Kidney (tissue), 22 donors: ENCODE data around the gene FBXO17. TPM values are rescaled to one million over a fixed set of nuclear protein-coding genes. Genes with fewer than 3 reads are reported as not detected.

ENCODE experiments used
- DNase-seq, 5 donors: peaks; one replicate each; pipeline ENCODE4 v3.0.0-alpha.2; 2013 to 2020
- FAIRE-seq: peaks from 2 replicates; lab custom pipeline; 2012; peaks lifted over from hg19 to GRCh38; lab: Jason Lieb, UNC
- H3K27ac ChIP-seq, 2 donors: one replicate each; pipeline ENCODE4 v1.7.0; 2013; ENCODE audit warnings: low read depth in 2 of 2, low read length in 2 of 2, inconsistent platforms in 1 of 2
- H3K27me3 ChIP-seq: one replicate; pipeline ENCODE4 v1.7.1; 2013; ENCODE audit warnings: low read length, inconsistent platforms; ENCODE audit not compliant: control insufficient read depth, insufficient read depth
- H3K36me3 ChIP-seq, 3 donors: one replicate each; pipeline versions ENCODE4 v1.7.0 to v1.7.1; 2013; ENCODE audit warnings: low read length in 3 of 3, control low read depth in 1 of 3, inconsistent platforms in 1 of 3; ENCODE audit not compliant: insufficient read depth in 3 of 3, control insufficient read depth in 2 of 3
- H3K4me1 ChIP-seq, 3 donors: one replicate each; pipeline versions ENCODE4 v1.7.0 to v1.7.1; 2013; ENCODE audit warnings: low read length in 3 of 3, inconsistent platforms in 1 of 3, low read depth in 1 of 3; ENCODE audit not compliant: control insufficient read depth in 2 of 3, insufficient read depth in 2 of 3
- H3K4me3 ChIP-seq, 3 donors: one replicate each; pipeline versions ENCODE4 v1.7.0 to v1.8.1; 2013; ENCODE audit warnings: low read length in 3 of 3, control low read depth in 1 of 3, inconsistent platforms in 1 of 3
- H3K9ac ChIP-seq, 3 donors: one replicate each; pipeline versions ENCODE4 v1.7.0 to v1.7.1; 2013; ENCODE audit warnings: low read length in 3 of 3, control low read depth in 1 of 3, inconsistent platforms in 1 of 3
- H3K9me3 ChIP-seq, 3 donors: one replicate each; pipeline versions ENCODE4 v1.7.0 to v1.7.1; 2013; ENCODE audit warnings: low read length in 3 of 3, control low read depth in 1 of 3, inconsistent platforms in 1 of 3; ENCODE audit not compliant: control insufficient read depth in 2 of 3, insufficient read depth in 1 of 3
- intact Hi-C: fragments of 100-400 bp; cut with DNase I; formaldehyde crosslinking; loops from one replicate; pipeline ENCODE4 v1.11.1; 2022
- long read RNA-seq, 10 donors: library from polyadenylated mRNA in 1 of 10; unstranded in 1 of 10; transcript quantifications; one replicate each; pipeline ENCODE4 v2.0.0 and lab custom pipeline, GENCODE V29; 2021 to 2026
- polyA plus RNA-seq: library from polyadenylated mRNA; stranded (reverse); fragments of 350-450 nt; fragmentation: Illumina TruSeq; extraction: RNeasy Lipid Tissue Mini Kit (QIAGEN cat#74804); gene quantifications from one replicate; pipeline ENCODE4 v1.2.3, GENCODE V29; 2014; ENCODE audit warnings: low read depth, low replicate concordance; ENCODE audit not compliant: insufficient read depth
- total RNA-seq: library from RNA; stranded (reverse); fragmentation: NEBNext Ultra II Directional; extraction: Animal tissue kit (Norgen Biotek cat#: 25700); gene quantifications from one replicate; pipeline ENCODE4 v1.2.1, GENCODE V29; 2021
- TF ChIP-seq, protein P1 (sequence below): IDR thresholded peaks from 3 replicates; pipeline ENCODE4 v1.5.1; 2012; ENCODE audit warnings: mild to moderate bottlenecking, moderate library complexity, borderline replicate concordance; ENCODE audit not compliant: insufficient read depth; ENCODE audit errors: extremely low read depth
- donor health status: control.
- donor health status: control.
- donor health status: control.
- donor health status: control.
- donor health status: control.
- donor health status: DM: yes; HTN: yes; CAD: no.
- donor health status: Normal renal cell carcinoma (clear cell type).

FBXO17 gene, protein sequence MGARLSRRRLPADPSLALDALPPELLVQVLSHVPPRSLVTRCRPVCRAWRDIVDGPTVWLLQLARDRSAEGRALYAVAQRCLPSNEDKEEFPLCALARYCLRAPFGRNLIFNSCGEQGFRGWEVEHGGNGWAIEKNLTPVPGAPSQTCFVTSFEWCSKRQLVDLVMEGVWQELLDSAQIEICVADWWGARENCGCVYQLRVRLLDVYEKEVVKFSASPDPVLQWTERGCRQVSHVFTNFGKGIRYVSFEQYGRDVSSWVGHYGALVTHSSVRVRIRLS
- total RNA-seq: 32.3 TPM
- 44.3 TPM for polyA plus RNA-seq
- long read RNA-seq, donor 1, transcript FBXO17-201 (6 exons, 2,386 nt): major isoform, 14 of 19 reads
- long read RNA-seq, donor 1, partial matches to known transcripts: 0 of 19 reads
- long read RNA-seq, donor 1, other reads (novel, unspliced or antisense): 0 of 19 reads
- long read RNA-seq, donor 2, transcript FBXO17-201 (6 exons, 2,386 nt): major isoform, 16 of 31 reads
- long read RNA-seq, donor 2, partial matches to known transcripts: 7 of 31 reads
- long read RNA-seq, donor 2, other reads (novel, unspliced or antisense): 0 of 31 reads
- long read RNA-seq, donor 3, transcript FBXO17-201 (6 exons, 2,386 nt): major isoform, 12 of 27 reads
- long read RNA-seq, donor 3, transcript FBXO17-205 (2 exons, 2,222 nt): minor isoform, 6 of 27 reads
- long read RNA-seq, donor 3, partial matches to known transcripts: 7 of 27 reads
- long read RNA-seq, donor 3, other reads (novel, unspliced or antisense): 0 of 27 reads
- long read RNA-seq, donor 4, transcript FBXO17-201 (6 exons, 2,386 nt): major isoform, 12 of 33 reads
- long read RNA-seq, donor 4, partial matches to known transcripts: 16 of 33 reads
- long read RNA-seq, donor 4, other reads (novel, unspliced or antisense): 0 of 33 reads
- long read RNA-seq, donor 5, partial matches to known transcripts: 0 of 1 reads
- long read RNA-seq, donor 5, other reads (novel, unspliced or antisense): 0 of 1 reads
- long read RNA-seq, donor 6, partial matches to known transcripts: 0 of 1 reads
- long read RNA-seq, donor 6, other reads (novel, unspliced or antisense): 0 of 1 reads
- long read RNA-seq, donor 7, transcript FBXO17-201 (6 exons, 2,386 nt): major isoform, 14 of 34 reads
- long read RNA-seq, donor 7, partial matches to known transcripts: 2 of 34 reads
- long read RNA-seq, donor 7, other reads (novel, unspliced or antisense): 18 of 34 reads
- long read RNA-seq, donor 8, transcript FBXO17-201 (6 exons, 2,386 nt): major isoform, 11 of 21 reads
- long read RNA-seq, donor 8, partial matches to known transcripts: 6 of 21 reads
- long read RNA-seq, donor 8, other reads (novel, unspliced or antisense): 0 of 21 reads
- long read RNA-seq, donor 9, transcript FBXO17-201 (6 exons, 2,386 nt): major isoform, 14 of 16 reads
- long read RNA-seq, donor 9, partial matches to known transcripts: 0 of 16 reads
- long read RNA-seq, donor 9, other reads (novel, unspliced or antisense): 0 of 16 reads
- long read RNA-seq, donor 10, transcript FBXO17-201 (6 exons, 2,386 nt): major isoform, 21 of 30 reads
- long read RNA-seq, donor 10, partial matches to known transcripts: 5 of 30 reads
- long read RNA-seq, donor 10, other reads (novel, unspliced or antisense): 0 of 30 reads

DNA sequence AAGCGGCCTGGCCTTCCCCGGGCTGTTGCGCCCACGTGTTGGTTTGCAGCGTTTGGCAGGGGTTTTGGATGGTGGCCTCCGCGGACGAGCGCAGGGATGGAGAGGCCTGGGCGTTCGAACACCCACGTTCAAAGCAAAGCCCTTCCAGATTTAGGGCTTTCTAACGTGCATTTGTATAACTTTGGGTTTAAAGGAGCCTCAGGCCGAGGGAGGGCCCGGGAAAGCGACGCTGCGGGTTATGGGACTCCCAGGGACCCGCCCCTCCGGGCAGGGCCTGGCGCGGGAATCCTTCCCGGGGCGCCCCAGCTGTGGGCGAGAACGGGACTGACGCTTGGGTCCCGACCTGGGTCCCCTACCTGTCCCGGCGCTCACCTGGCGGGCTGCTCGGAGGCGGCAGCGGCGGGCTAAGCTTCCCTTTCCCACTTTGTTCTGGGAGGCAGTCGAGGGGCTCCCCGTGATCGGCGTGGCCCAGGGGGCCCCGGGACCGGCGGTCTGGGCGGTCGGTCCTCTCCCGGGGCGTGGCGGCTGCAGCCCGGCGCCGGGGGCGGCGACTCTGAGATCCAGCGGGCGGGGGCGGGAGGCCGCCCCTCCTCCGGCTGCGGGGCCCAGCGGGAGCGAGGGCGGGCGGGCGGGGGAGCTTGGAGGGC, at the start of gene FBXO17:
Gene FBXO17, minus strand, starts transcription at position 529 of the 647 bp plus-strand sequence. CDS start 25,423 bp downstream, outside the sequence.
- Histone ChIP-seq H3K4me1 (peaks cover 0 to 5% (median 0%) of the 10 kb centered on the region in 3 donors), H3K36me3 (no peaks in the 10 kb centered on the region), H3K4me3 (peak within 1 kb of the TSS; percentile 53 to 71 (median 63)), H3K9me3 (peaks cover 0 to under 1% (median 0%) of the 10 kb centered on the region in 3 donors), H3K27me3 (no peaks in the 10 kb centered on the region), H3K9ac (peak within 1 kb of the TSS; percentile 34 to 87 (median 40)), H3K27ac (peak within 1 kb of the TSS; percentile 87 to 88)
- DNase-seq (peak; percentile 76 to 92 (median 85)), FAIRE-seq (no peak)
- intact Hi-C loops: no loop called here
- TF ChIP-seq, protein P1, sequence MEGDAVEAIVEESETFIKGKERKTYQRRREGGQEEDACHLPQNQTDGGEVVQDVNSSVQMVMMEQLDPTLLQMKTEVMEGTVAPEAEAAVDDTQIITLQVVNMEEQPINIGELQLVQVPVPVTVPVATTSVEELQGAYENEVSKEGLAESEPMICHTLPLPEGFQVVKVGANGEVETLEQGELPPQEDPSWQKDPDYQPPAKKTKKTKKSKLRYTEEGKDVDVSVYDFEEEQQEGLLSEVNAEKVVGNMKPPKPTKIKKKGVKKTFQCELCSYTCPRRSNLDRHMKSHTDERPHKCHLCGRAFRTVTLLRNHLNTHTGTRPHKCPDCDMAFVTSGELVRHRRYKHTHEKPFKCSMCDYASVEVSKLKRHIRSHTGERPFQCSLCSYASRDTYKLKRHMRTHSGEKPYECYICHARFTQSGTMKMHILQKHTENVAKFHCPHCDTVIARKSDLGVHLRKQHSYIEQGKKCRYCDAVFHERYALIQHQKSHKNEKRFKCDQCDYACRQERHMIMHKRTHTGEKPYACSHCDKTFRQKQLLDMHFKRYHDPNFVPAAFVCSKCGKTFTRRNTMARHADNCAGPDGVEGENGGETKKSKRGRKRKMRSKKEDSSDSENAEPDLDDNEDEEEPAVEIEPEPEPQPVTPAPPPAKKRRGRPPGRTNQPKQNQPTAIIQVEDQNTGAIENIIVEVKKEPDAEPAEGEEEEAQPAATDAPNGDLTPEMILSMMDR: no peak

DNA sequence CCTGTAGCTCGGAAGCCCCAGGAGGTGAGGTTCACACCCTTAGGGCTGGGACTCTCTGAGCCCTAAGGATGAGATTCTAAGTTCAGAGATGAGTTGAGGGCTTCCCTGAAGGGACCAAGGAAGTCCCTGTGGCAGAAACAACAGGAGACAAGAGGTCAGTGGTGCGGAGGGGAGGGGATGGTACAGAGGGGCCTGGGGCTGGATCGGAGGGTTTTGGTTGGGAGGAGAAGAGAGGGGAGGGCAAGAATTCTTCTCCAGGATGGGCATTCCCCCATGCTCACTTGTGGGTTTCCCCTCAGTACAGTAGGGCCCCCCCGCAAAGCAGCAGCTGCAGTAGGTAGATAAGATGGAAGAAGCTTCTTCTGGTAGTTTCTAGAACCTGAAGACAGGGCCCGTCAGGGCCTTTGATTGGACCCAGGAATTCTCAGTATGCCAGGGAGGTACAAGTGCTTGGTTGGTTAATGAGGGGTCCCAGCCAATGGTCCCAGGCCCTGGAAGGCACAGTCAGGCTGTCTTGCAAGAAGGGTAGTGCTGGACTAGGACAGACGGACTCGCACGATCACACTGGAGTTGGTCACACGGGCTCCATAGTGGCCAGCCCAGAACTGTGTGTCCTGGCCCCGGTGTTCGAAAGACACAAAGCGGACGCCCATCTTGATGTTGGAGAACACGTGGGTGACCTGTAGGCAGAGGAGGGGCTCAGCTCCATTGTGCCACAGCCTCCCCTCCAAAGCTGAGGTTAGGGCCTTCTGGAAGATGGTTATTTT, 49.5 kb upstream of the FBXO17 start:
- Histone ChIP-seq H3K4me1 (no peaks in the 10 kb centered on the region), H3K27ac (no peak overlapping the region), H3K4me3 (no peak overlapping the region), H3K27me3 (no peaks in the 10 kb centered on the region), H3K9ac (no peak overlapping the region), H3K9me3 (no peaks in the 10 kb centered on the region), H3K36me3 (no peaks in the 10 kb centered on the region)
- no peak for FAIRE-seq
- no peak for DNase-seq
- TF ChIP-seq, protein P1: no peak
- intact Hi-C loops: no loop called here
